BE2C (cell line): Measurements from ENCODE around the gene USP14.
"Not testable (repeated sequence)": the region's sequence is repeated elsewhere in the genome, so short reads cannot be mapped to it uniquely, and the experiment has no call there.

Source experiments
- DNase-seq: peaks from one replicate; pipeline ENCODE4 v3.0.0-alpha.2; 2020
- H3K27me3 ChIP-seq: fragments of 250-450 bp; sonication (Bioruptor Pico); 2 replicates; pipeline ENCODE4 v1.5.1; 2020; ENCODE audit warnings: mild to moderate bottlenecking
- H3K36me3 ChIP-seq: fragments of 250-450 bp; sonication (Bioruptor Pico); 2 replicates; pipeline ENCODE4 v1.5.1; 2020; ENCODE audit warnings: mild to moderate bottlenecking
- H3K4me1 ChIP-seq: fragments of 250-450 bp; sonication (Bioruptor Pico); 2 replicates; pipeline ENCODE4 v1.5.1; 2020
- H3K4me3 ChIP-seq: 2 replicates; pipeline ENCODE4 v1.5.1; 2011; ENCODE audit warnings: low read depth, low read length
- H3K9me3 ChIP-seq: fragments of 250-450 bp; sonication (Bioruptor Pico); 2 replicates; pipeline ENCODE4 v1.5.1; 2020
- TF ChIP-seq, protein P1 (sequence below): IDR thresholded peaks from 2 replicates; pipeline ENCODE4 v1.5.1; 2012; ENCODE audit warnings: mild to moderate bottlenecking, low read depth, low read length

The USP14 gene

DNA sequence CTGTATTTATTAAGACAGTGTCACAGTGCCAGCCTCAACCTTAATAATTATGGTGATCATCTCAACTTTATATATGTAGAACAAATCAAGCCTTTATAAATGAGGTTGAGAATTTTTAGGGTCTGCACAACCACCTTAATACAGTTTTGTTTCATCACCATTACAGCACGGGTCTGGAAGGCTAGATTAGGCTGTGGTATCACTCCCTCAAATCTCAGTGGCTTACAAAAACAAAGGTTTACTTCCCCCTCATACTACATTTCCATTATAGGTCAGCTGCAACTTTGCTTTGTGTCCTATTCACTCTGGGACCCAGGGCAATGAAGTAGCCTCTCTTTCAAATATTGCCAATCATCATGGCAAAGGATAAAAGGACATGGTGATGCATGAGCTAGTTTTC is 23.3 kb upstream of the USP14 start:
- Histone ChIP-seq H3K27me3 (no peaks in the 10 kb centered on the region), H3K36me3 (no peaks in the 10 kb centered on the region), H3K4me1 (no peaks in the 10 kb centered on the region), H3K9me3 (no peaks in the 10 kb centered on the region), H3K4me3 (no peak overlapping the region)
- TF ChIP-seq, protein P1, sequence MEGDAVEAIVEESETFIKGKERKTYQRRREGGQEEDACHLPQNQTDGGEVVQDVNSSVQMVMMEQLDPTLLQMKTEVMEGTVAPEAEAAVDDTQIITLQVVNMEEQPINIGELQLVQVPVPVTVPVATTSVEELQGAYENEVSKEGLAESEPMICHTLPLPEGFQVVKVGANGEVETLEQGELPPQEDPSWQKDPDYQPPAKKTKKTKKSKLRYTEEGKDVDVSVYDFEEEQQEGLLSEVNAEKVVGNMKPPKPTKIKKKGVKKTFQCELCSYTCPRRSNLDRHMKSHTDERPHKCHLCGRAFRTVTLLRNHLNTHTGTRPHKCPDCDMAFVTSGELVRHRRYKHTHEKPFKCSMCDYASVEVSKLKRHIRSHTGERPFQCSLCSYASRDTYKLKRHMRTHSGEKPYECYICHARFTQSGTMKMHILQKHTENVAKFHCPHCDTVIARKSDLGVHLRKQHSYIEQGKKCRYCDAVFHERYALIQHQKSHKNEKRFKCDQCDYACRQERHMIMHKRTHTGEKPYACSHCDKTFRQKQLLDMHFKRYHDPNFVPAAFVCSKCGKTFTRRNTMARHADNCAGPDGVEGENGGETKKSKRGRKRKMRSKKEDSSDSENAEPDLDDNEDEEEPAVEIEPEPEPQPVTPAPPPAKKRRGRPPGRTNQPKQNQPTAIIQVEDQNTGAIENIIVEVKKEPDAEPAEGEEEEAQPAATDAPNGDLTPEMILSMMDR: no peak
- DNase-seq: no peak

DNA sequence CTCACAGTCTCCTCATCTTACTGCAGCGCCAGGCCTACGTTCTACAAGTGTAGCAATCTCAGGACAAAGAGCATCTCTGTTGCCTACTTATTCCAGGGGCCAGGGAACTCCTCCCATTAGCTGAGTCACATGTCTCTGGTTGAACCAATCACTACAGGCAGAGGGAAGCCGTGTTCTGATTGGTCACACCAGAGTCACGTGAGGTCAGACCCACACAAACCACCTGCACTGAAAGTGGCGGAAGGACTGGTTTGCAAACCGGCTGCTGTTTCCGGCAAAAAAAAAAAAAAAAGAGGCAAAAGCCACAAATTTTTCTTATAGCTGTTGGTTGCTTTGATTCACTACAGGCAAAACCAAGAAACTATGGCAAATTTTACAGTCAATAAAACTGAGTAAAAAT is 21.9 kb upstream of the USP14 start:
- no peak overlapping the region for H3K4me3 ChIP-seq
- DNase-seq: peak; percentile 63
- no peaks in the 10 kb centered on the region for H3K9me3 ChIP-seq
- no peaks in the 10 kb centered on the region for H3K27me3 ChIP-seq
- TF ChIP-seq, protein P1: no peak
- no peaks in the 10 kb centered on the region for H3K36me3 ChIP-seq
- H3K4me1 ChIP-seq: no peaks in the 10 kb centered on the region

DNA sequence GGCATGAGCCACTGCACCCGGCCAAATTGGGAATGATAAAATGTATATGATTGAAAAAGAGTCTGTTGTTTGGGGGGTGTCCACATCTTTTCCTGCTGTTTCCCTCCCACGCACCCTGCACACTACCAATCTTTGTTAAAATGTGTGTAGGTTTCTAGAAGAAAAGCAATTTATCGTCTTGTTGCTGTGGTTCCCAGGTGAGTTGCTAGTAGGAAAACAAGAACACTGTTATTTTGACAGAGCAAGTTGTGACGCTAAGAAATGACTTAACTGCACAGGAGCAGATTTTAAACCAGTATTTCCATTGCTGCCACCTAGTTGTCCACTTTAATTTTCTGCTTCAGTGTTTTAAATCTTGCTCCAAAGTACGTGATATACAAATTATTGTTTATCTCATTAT is 21.0 kb upstream of the USP14 start:
- Histone ChIP-seq H3K36me3 (no peaks in the 10 kb centered on the region), H3K4me1 (no peaks in the 10 kb centered on the region), H3K27me3 (no peaks in the 10 kb centered on the region), H3K9me3 (no peaks in the 10 kb centered on the region), H3K4me3 (no peak overlapping the region)
- no peak for DNase-seq
- TF ChIP-seq, protein P1: no peak

DNA sequence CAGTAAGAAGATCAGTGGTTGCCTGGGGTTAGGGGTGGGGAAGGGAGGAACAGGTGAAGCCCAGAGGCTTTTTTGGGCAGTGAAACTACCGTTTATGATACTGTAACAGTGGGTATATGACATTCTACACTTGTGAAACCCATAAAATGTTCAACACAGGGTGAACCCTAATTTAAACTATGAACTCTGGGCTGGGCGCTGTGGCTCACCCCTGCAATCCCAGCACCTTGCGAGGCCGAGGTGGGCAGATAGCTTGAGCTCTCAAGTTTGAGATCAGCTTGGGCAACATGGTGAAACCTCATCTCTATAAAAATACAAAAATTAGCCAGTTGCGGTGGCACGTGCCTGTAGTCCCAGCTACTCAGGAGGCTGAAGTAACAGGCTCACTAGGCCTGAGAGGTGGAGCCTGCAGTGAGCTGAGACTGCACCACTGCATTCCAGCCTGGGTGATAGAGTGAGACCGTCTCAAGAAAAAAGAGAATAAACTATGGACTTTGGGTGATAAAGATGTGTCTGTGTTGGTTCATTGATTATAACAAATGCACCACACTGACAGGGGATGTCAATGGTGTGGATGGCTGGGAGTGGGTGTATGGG is 17.6 kb upstream of the USP14 start:
- no peaks in the 10 kb centered on the region for H3K4me1 ChIP-seq
- no peak for DNase-seq
- H3K4me3 ChIP-seq: no peak overlapping the region
- TF ChIP-seq, protein P1: no peak
- H3K27me3 ChIP-seq: no peaks in the 10 kb centered on the region
- H3K9me3 ChIP-seq: no peaks in the 10 kb centered on the region
- H3K36me3 ChIP-seq: no peaks in the 10 kb centered on the region

DNA sequence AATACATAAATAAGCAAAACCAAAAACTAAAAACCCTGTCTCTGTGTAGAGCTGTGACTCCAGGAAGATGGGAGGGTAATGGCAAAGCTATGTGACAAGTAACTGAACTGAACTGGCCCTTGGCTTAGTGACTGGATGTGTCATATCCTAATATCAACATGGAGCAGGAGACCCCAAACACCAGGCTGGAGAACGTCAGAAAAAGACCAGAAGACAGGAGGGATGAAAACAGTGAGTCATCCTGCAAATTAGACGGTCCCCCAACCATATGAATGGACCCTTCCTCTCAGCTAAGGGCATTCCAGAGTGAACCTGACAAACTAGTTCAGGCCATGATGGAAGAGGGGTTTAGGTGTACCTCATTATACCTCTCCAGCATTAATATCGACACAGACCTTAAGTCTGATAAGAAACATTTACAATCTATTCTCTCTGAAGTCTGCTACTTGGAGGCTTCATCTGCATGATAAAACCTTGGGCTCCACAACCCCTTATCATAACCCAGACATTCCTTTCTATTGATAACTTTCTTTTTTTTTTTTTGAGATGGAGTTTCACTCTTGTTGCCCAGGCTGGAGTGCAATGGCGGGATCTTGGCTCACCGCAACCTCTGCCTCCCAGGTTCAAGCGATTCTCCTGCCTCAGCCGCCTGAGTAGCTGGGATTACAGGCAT is 15.6 kb upstream of the USP14 start:
- H3K27me3 ChIP-seq, DNase-seq, H3K4me3 ChIP-seq, H3K36me3 ChIP-seq, H3K9me3 ChIP-seq, H3K4me1 ChIP-seq: not testable (repeated sequence)

DNA sequence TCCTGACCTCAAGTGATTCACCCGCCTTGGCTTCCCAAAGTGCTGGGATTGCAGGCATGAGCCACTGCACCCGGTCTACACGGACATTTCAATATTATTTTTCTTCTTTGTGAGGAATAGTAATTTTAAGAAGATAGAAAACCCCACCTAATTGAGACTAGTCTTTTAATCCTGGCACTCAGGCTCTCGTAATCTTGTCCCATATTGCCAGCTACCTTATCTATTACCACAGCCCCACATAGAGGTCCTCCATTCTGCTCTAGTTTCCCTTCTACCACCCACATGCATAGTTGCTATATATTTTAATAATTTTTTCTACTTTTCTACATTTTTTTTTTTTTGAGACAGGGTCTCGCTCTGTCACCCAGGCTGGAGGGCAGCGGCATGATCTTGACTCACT is 9.5 kb upstream of the USP14 start:
- H3K4me3 ChIP-seq: no peak overlapping the region
- no peak for DNase-seq
- TF ChIP-seq, protein P1: no peak
- H3K9me3 ChIP-seq: no peaks in the 10 kb centered on the region
- H3K4me1 ChIP-seq: no peaks in the 10 kb centered on the region
- H3K27me3 ChIP-seq: no peaks in the 10 kb centered on the region
- H3K36me3 ChIP-seq: no peaks in the 10 kb centered on the region

DNA sequence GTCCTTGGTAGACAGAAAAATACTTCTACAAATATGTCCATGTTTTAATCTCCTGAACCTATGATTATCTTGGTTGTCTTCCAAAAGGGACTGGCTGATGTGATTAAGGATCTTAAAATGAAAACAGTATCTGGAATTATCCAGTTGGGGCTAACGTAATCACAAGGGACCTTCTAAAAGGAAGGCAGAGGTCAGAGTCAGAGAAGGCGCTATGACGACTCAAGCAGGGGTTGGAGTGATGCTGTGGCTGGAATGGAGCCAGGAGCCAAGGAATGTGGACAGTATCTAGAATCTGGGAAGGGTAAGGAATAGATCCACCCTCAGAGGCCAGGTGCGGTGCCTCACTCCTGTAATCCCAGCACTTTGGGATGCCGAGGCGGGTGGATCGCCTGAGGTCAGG is 4.2 kb upstream of the USP14 start:
- TF ChIP-seq, protein P1: no peak
- Histone ChIP-seq H3K36me3 (no peaks in the 10 kb centered on the region), H3K4me3 (no peak overlapping the region), H3K4me1 (no peaks in the 10 kb centered on the region), H3K27me3 (no peaks in the 10 kb centered on the region), H3K9me3 (no peaks in the 10 kb centered on the region)
- peak; percentile 4 for DNase-seq
